HepG2 (cell line): ENCODE data around the gene IKZF3. TPM values are rescaled to one million over a fixed set of nuclear protein-coding genes. Genes with fewer than 3 reads are reported as not detected.

Source experiments
- ARID4A ChIP-seq: sonication (generic); formaldehyde crosslinking; IDR thresholded peaks from 2 replicates; pipeline ENCODE4 v1.5.0; 2020; ENCODE audit warnings: mild to moderate bottlenecking, missing genetic modification reagents, borderline replicate concordance
- IRF2 ChIP-seq: IDR thresholded peaks from 2 replicates; pipeline ENCODE4 v1.6.1; 2018; ENCODE audit warnings: missing genetic modification reagents, missing compliant biosample characterization
- JARID2 ChIP-seq: sonication (generic); formaldehyde crosslinking; IDR thresholded peaks from 2 replicates; pipeline ENCODE4 v1.8.1; 2023; ENCODE audit warnings: missing genetic modification reagents, inconsistent platforms; ENCODE audit not compliant: insufficient replicate concordance
- POGK ChIP-seq: sonication (generic); formaldehyde crosslinking; conservative IDR thresholded peaks from 2 replicates; pipeline ENCODE4 v1.8.0; 2022; ENCODE audit warnings: mild to moderate bottlenecking, moderate library complexity, missing genetic modification reagents
- POGZ ChIP-seq: sonication (generic); formaldehyde crosslinking; IDR thresholded peaks from 2 replicates; pipeline ENCODE4 v1.4.0; 2020; ENCODE audit warnings: mild to moderate bottlenecking, missing genetic modification reagents
- PPARG ChIP-seq: conservative IDR thresholded peaks from 2 replicates; pipeline ENCODE4 v1.6.1; 2016; ENCODE audit warnings: missing biosample characterization, missing genetic modification reagents
- PTBP1 ChIP-seq: fragments of 200-400 bp; formaldehyde crosslinking; IDR thresholded peaks from 2 replicates; pipeline ENCODE4 v1.6.1; 2018; ENCODE audit warnings: low read length, low read depth; ENCODE audit not compliant: poor library complexity, severe bottlenecking
- SNAPC4 ChIP-seq: sonication (generic); formaldehyde crosslinking; IDR thresholded peaks from 2 replicates; pipeline ENCODE4 v1.4.0; 2020; ENCODE audit warnings: mild to moderate bottlenecking, missing genetic modification reagents
- TSC22D2 ChIP-seq: sonication (generic); formaldehyde crosslinking; IDR thresholded peaks from 2 replicates; pipeline ENCODE4 v1.5.1; 2020; ENCODE audit warnings: missing genetic modification reagents, mild to moderate bottlenecking, borderline replicate concordance
- ZNF280B ChIP-seq: sonication (generic); formaldehyde crosslinking; IDR thresholded peaks from 2 replicates; pipeline ENCODE4 v1.5.0; 2020; ENCODE audit warnings: missing genetic modification reagents, mild to moderate bottlenecking, borderline replicate concordance
- ZNF576 ChIP-seq: sonication (generic); formaldehyde crosslinking; IDR thresholded peaks from 2 replicates; pipeline ENCODE4 v1.4.0; 2020; ENCODE audit warnings: mild to moderate bottlenecking, missing genetic modification reagents
- polyA plus RNA-seq, 8 experiments: library from polyadenylated mRNA; depleted of rRNA in 3 of 8; stranded (reverse) in 7 of 8; unstranded in 1 of 8; fragments of >200 nt; fragmentation: Illumina TruSeq in 4 of 8; extraction: Trizol in 4 of 8; gene quantifications; 2 replicates each; pipeline versions ENCODE4 v1.2.1 to v1.2.3, GENCODE V29; 2011 to 2016; ENCODE audit warnings: low read depth in 4 of 8, missing spikeins in 1 of 8, mixed read lengths in 1 of 8; ENCODE audit not compliant: insufficient read depth in 1 of 8
- total RNA-seq, 5 experiments: library from RNA; depleted of rRNA; stranded (reverse); fragments of >200 nt; fragmentation: Illumina TruSeq; extraction: Trizol; gene quantifications; 2 replicates each; pipeline ENCODE4 v1.2.3, GENCODE V29; 2016; ENCODE audit warnings: low read depth in 1 of 5

The IKZF3 gene
- total and polyA plus RNA-seq, 2 of the 13 experiments (the other 11 are each of a cell fraction or from before 2014, with no cell fraction given) = not detected

GRCh38 chr17:39740357-39741111, 123.6 kb downstream of the IKZF3 start (continued):
- TF ChIP-seq ZNF576 (CRISPR knock-in tag) (no peak), TSC22D2 (CRISPR knock-in tag) (no peak), PPARG (CRISPR knock-in tag) (peak; percentile 56; the same call in 1 of the 2 replicates), ARID4A (peak; percentile 51; the same call in 1 of the 2 replicates), IRF2 (CRISPR knock-in tag) (peak; percentile 80), JARID2 (no peak), PTBP1 (no peak), SNAPC4 (CRISPR knock-in tag) (0 out of 2 replicates have a peak, but pooled peaks have one; percentile 56), POGZ (CRISPR knock-in tag) (no peak), POGK (CRISPR knock-in tag) (peak; percentile 83; the same call in 1 of the 2 replicates), ZNF280B (CRISPR knock-in tag) (no peak; the same call in 1 of the 2 replicates)
